Measurements from ENCODE around the gene ARPC1B.
A peak's percentile ranks its signal among the peaks of the same experiment; 100 is the strongest.

Gene ARPC1B

DNA sequence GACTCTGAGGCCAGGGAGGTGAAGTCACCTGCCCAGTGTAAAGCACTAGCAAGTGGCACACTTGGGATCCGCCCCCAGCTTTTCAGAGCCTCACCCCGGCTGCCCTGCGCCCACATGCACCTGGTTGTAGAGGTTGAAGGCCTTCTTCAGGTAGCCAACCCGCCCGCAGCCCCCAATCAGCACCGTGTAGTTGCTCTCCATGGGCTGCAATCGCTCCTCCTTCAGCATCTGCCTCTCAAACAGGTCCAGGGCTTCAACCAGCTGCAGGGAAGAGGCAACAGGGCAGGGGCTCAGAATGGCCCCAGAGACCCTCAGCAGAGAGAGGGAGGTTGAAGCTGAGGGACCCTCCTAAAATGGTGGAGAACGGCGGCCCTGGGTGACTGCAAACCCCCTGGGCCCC lies 58.6 kb downstream of the ARPC1B start:
- DNase-seq (ENCODE audit: insufficient read length, low spot score), result no peak
- no peak for TF ChIP-seq TAF1 (IDR thresholded peaks at IDR 0.05; ENCODE audit: low read depth, low read length)
- no peak for TF ChIP-seq POLR2AphosphoS5 (IDR thresholded peaks at IDR 0.05; ENCODE audit: low read depth, low read length)
- TF ChIP-seq POLR2A (IDR thresholded peaks at IDR 0.05; ENCODE audit: low read depth, low read length), result no peak
- no peak for TF ChIP-seq SPI1 (IDR thresholded peaks at IDR 0.05; ENCODE audit: low read depth, low read length)
- no peak for TF ChIP-seq POU2F2 (IDR thresholded peaks at IDR 0.05; ENCODE audit: low read depth, low read length)
- TF ChIP-seq PAX5 (IDR thresholded peaks at IDR 0.05; ENCODE audit: insufficient read depth, low read length, severe bottlenecking), result no peak
- FAIRE-seq, result no peak

DNA sequence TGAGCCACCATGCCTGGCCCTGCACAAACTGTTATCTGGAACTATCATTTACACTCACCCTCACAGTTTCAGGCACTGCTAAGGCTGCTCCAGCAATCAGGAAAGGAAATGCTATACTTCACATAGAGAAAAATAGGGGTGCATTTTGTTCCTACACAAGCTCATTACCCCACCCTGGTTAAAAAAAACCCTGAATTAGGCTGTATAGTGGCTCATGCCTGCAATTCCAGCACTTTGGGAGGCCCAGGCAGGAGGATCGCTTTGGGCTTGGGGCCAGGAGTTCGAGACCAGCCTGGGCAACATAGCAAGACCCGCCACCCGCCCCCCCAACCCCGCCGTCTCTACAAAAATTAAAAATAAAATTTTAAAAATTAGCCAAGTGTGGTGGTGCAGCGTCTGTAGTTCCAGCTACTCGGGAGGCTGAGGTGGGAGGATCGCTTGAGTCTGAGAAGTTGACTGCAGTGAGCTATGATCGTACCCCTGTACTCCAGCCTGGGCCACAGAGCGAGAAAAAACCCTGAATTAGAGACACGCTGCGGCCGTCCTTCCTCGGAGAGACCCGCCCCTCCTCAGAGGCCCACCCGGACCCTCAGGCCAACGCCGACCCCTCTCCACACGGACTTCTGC lies 63.5 kb downstream of the ARPC1B start:
- FAIRE-seq (peak; percentile 71), DNase-seq (ENCODE audit: insufficient read length, low spot score) (no peak)

DNA sequence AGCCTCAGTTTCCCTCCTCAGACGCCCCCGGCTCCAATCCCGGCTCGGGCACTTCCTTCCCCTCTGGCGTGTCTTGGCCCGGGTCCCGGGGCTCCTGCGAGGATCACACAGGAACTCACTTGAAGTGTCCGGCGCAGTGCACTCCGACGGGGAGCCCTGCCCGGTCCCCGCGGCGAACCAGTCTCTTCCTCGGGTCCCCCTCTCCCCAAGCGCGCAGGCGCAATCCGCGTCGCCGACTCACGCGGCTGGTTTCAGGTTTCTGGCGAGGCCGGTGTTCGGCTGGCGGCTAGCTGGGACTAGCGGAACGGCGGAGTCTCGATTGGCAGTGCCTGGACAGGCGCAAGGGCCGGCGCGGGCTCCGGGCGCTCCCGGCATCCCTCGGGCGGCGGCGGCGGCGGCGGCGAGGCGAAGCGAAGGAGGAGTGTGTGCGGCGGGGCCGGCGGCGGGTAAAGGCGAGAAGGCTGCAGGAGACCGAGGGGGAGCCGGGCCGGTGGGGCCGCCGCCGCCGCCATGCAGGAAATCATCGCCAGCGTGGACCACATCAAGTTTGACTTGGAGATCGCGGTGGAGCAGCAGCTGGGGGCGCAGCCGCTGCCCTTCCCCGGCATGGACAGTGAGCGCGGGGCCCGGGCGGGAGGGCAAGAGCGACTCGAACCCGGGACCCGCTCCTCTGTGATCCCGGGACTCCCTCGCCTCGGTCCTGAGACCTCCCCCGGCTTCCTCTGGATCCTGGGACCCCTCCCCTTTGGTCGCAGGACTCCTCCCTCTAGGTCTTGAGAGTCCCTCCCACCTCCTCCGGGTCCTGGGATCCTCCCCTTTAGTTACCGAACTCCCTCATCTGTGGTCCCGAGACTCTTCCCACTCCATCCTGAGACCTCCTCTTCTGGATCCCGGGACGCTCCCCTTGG lies 64.3 kb downstream of the ARPC1B start, which contains the start of the genes CPSF4 and PTCD1:
Gene CPSF4 (plus strand): TSS at position 371 of the 908 bp plus-strand sequence. CDS start 140 bp downstream, at position 511.
Gene PTCD1 (minus strand): TSS at position 226 of the 908 bp plus-strand sequence. CDS start 3,556 bp downstream, outside the sequence.
- peak; percentile 99 for FAIRE-seq
- TF ChIP-seq POU2F2 (IDR thresholded peaks at IDR 0.05; ENCODE audit: low read depth, low read length) (no peak), SPI1 (IDR thresholded peaks at IDR 0.05; ENCODE audit: low read depth, low read length) (no peak), POLR2A (IDR thresholded peaks at IDR 0.05; ENCODE audit: low read depth, low read length) (peak; percentile 75), PAX5 (IDR thresholded peaks at IDR 0.05; ENCODE audit: insufficient read depth, low read length, severe bottlenecking) (peak; percentile 77), POLR2AphosphoS5 (IDR thresholded peaks at IDR 0.05; ENCODE audit: low read depth, low read length) (peak; percentile 65; the same call in 1 of the 2 replicates), TAF1 (IDR thresholded peaks at IDR 0.05; ENCODE audit: low read depth, low read length) (peak; percentile 31; the same call in 1 of the 2 replicates)
- DNase-seq (ENCODE audit: insufficient read length, low spot score), result peak; percentile 98

More for the DNA sequence above, 63.5 kb downstream of the ARPC1B start:
- no peak for TF ChIP-seq POLR2AphosphoS5 (IDR thresholded peaks at IDR 0.05; ENCODE audit: low read depth, low read length)
- TF ChIP-seq SPI1 (IDR thresholded peaks at IDR 0.05; ENCODE audit: low read depth, low read length), result no peak
- no peak for TF ChIP-seq TAF1 (IDR thresholded peaks at IDR 0.05; ENCODE audit: low read depth, low read length)
- no peak for TF ChIP-seq POLR2A (IDR thresholded peaks at IDR 0.05; ENCODE audit: low read depth, low read length)
- no peak for TF ChIP-seq POU2F2 (IDR thresholded peaks at IDR 0.05; ENCODE audit: low read depth, low read length)
- TF ChIP-seq PAX5 (IDR thresholded peaks at IDR 0.05; ENCODE audit: insufficient read depth, low read length, severe bottlenecking), result no peak

DNA sequence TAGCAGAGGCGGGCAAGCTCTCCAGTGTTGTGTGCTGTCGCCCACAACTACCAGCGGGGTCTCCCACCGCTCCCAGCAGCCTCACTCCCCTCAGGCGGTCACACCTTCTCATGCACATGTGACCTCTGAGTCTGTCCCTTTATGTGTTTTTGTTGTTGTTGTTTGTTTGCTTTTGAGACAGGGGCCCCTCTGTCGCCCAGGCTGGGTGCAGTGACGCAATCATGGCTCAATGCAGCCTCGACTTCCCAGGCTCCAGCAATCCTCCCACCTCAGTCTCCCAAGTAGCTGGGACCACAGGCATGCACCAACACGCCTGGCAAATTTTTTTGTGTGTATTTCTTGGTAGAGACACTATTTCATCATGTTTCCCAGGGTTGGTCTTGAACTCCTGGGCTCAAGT lies 65.7 kb downstream of the ARPC1B start:
- DNase-seq (ENCODE audit: insufficient read length, low spot score) (no peak), FAIRE-seq (no peak)
- no peak for TF ChIP-seq PAX5 (IDR thresholded peaks at IDR 0.05; ENCODE audit: insufficient read depth, low read length, severe bottlenecking)
- TF ChIP-seq SPI1 (IDR thresholded peaks at IDR 0.05; ENCODE audit: low read depth, low read length), result no peak
- TF ChIP-seq POLR2A (IDR thresholded peaks at IDR 0.05; ENCODE audit: low read depth, low read length), result no peak
- TF ChIP-seq POLR2AphosphoS5 (IDR thresholded peaks at IDR 0.05; ENCODE audit: low read depth, low read length), result no peak
- TF ChIP-seq POU2F2 (IDR thresholded peaks at IDR 0.05; ENCODE audit: low read depth, low read length), result no peak
- TF ChIP-seq TAF1 (IDR thresholded peaks at IDR 0.05; ENCODE audit: low read depth, low read length), result no peak

Data from GM12891 (cell line).